NK-92 (cell line): ENCODE results near the gene OLAH.
A peak's percentile ranks its signal among the peaks of the same experiment; 100 is the strongest.

Experiments
- DNase-seq: peaks from one replicate; lab custom pipeline; 2025; ENCODE audit not compliant: unreplicated experiment; lab: John Stamatoyannopoulos, UW

OLAH gene

GRCh38 chr10:15068802-15069201 lies 25.1 kb downstream of the OLAH start:
- DNase-seq: no peak

DNA sequence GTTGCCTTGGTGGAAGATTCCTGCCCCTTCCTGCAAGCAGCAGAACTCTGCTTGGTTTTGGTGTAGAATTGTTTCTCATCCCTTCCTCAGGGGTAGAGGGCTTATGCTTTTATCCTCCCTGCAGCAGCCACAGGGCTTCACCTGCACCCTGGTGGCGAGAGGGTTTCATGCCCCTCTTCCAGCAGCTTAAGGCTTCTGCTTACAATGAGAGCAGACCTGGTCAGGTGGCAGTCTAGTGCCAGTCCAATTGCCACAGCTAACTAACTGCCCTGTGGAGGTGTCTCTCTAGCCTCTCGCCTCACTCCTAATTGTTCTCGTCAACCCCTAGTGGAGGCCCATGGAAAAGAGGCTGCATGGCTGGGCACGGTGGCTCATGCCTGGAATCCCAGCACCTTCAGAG lies 25.5 kb downstream of the OLAH start:
- no peak for DNase-seq

DNA sequence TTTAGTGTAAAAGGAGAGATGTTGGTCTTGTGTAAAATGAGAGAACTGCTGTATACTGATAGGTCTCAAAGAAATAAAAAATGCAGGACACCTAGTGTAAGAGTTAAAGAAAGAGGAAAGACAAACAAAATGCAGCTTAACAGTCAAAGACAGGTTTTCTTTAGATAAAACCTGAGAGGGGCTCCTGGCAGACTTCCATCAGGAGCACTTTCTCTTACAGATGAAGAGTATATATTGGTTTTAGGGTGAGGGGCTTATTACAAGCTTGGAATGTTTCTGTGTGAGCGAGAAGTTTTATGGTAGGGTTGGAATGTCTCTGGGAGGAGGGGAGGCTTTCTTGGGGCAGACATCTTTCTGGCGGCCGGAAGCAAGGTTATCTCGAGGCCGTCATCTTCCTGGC lies 28.6 kb downstream of the OLAH start:
- DNase-seq: no peak

GRCh38 chr10:15075421-15075820 lies 31.7 kb downstream of the OLAH start:
- no peak for DNase-seq

- DNase-seq: no peak
These were observed 40.1 kb downstream of the OLAH start for GRCh38 chr10:15083674-15084501.

DNA sequence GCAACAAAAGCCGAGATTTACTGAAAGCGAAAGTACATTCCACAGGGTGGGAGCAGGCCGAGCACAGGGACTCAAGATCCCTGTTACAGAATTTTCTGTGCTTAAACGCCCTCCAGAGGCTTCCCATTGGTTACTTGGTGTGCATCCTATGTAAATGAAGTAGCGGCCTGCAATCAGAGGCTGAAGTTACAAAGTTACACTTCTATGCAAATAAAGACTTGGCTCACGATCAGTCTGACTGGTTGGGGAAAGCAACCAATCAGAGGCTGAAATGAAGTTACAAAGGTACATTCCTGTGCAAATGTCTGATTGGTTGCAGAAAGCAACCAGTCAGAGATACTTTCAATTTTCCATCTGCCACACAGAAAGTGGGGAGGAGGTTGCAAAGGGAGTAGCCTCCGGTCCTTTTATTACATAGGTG lies 40.8 kb downstream of the OLAH start:
- no peak for DNase-seq

DNA sequence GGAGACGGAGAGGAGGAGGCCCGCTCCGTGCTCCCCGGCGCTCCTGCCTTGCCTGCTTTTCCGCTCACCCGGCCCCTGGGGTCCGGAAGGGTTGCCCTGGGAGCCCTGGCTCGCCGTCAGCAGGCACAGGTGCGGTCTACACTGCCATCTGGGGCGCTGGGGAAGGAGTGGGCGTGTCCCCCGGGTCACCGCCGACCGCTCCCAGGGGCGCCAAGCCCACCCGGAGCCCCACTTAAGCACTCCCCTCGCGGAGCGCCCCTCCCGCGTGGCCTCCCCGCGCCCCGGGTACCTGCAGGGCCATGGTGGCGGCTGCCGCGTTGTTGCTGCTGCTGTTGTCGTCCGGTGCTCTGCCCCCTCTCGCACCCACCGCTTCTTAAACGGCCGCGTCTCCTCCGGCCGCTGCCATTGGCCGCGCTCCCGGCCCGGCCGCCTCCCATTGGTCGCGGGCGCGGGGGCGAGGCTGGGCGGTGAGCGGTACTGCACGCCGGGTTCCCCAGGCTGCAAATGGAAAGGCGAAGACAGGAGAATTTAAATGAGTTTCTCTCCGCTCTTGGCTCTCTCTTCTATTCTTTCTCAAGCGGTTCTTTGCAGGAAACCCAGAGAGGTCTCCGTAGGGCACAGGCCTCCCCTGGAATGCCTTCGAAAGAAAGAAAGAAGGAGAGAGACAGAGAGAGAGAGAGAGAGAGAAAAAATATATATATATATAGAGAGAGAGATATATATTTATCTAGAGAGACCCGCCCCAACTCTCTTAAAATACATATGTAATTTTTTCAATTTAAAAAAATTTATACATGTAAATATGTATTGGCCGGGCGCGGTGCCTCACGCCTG lies 44.9 kb downstream of the OLAH start, which contains the start of gene ACBD7:
Gene ACBD7, minus strand, starts transcription at position 349 of the 834 bp plus-strand sequence. Its CDS starts 48 bp downstream, at position 301.
- no peak for DNase-seq

DNA sequence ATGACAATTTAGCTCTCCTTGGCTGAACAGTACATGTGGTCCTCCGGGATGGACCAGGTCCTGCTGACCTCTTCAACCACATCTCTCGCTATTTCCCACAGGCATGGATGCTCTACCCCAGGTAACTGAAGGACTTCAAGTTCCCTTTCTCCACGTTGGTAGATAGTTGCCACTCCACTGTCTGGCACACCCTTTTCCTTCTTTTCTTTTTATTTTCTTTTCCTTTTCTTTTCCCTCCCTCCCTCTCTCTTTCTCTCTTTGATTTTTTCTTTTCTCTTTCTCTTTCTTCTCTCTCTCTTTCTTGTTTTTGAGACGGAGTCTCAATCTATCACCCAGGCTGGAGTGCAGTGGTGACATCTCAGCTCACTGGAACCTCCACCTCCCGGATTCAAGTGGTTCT lies 47.7 kb downstream of the OLAH start:
- no peak for DNase-seq

- no peak for DNase-seq
These were observed 49.2 kb downstream of the OLAH start for GRCh38 chr10:15092855-15093408.

- no peak for DNase-seq
These were observed 52.9 kb downstream of the OLAH start for GRCh38 chr10:15096661-15097010.

GRCh38 chr10:15097011-15097812 lies 53.5 kb downstream of the OLAH start, which contains the start of gene RPP38:
RPP38 (plus strand) TSS chr10:15097355; CDS start chr10:15103315, 5,960 bp downstream.
- peak; percentile 63 for DNase-seq

DNA sequence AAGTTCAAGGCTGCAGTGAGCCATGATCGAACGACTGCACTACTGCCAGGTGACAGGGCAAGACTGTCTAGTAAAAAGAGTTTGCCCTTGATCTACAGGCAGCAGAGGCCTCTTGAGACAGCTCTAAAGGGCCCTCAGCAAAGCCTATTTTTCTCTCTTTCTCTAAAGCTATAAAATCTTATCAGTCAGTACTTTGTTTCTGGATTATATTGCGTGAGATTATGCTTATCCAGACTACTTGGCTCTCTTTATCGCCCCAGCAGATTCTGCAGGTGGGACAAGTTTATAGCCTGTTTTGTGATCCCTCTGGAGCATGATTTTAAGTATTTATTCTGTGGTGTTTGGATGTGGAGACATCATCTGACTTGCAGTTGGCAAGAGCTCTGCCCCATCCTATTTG lies 56.1 kb downstream of the OLAH start:
- no peak for DNase-seq

DNA sequence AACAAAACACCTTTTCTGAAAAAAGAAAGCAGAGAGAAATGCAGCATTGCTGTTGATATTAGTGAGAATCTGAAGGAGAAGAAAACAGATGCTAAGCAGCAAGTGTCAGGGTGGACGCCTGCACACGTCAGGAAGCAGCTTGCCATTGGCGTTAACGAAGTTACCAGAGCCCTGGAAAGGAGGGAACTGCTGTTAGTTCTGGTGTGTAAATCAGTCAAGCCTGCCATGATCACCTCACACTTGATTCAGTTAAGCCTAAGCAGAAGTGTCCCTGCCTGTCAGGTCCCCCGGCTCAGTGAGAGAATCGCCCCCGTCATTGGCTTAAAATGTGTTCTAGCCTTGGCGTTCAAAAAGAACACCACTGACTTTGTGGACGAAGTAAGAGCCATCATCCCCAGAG lies 59.8 kb downstream of the OLAH start:
- no peak for DNase-seq

DNA sequence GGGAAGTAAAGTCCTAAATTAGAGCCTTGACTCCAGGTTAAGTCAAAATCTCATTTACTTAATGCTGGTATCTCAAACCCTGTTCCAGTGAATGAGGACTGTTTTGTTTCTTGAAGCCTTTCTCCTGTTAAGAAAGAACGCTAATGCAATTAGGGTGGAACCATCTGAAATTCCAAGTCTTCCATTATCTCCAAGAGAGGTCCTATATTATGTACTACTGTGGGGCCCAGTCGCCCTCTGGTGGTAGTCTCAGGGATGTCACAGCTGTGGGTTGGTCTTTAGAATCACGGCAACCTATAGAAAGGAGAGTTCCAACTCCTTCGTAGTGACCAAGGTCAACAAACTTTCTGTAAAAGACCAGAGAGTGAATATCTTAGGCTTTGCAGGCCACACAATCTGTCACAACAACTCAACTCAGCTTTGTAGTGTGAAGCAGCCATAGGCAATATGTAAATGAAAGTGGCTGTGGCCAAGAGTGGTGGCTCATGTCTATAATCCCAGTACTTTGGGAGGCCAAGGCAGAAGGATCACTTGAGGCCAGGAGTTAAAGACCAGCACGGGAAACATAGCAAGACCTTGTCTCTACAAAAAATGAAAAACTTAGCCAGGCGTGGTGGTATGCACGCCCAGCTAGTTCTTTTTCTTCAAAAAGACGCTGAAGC lies 62.7 kb downstream of the OLAH start:
- DNase-seq: no peak

DNA sequence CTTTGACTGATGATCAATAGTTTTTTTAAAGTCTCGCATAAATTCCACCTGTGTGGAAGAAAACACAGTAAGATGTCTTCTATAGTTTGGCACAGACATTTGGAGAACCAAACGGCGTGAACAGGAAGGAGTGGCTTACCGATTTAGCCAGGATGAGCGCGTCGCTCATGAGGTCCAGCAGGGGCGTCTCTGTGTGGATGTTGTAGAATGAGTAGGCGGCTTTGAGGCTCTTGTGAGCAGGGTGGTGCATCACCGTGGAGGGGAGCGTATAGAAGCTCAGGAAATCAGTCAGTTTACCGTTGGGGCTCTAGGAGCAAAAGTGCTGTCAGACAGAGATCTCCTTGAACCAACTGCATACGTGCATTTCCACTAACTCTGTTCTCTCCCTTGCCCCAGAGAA lies 68.9 kb downstream of the OLAH start:
- no peak for DNase-seq

GRCh38 chr10:15113766-15114165 lies 70.0 kb downstream of the OLAH start:
- DNase-seq: no peak

DNA sequence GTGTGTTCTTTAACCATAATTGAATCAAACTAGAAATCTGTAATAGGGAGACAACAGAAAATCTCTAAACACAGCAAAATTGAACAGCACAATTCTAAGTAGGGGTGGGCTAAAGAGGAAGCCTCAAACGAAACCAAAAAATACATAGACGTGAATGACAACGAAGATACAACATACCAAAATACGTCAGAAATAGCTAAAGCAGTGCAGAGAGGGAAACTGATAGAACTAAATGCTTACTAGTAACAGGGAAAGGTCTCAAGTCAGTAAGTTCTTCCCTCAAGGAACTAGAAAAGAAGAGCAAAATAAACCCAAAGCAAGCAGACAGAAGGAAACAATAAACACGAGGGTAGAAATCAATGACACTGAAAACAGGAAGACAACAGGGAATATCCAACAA lies 72.5 kb downstream of the OLAH start:
- DNase-seq: no peak

DNA sequence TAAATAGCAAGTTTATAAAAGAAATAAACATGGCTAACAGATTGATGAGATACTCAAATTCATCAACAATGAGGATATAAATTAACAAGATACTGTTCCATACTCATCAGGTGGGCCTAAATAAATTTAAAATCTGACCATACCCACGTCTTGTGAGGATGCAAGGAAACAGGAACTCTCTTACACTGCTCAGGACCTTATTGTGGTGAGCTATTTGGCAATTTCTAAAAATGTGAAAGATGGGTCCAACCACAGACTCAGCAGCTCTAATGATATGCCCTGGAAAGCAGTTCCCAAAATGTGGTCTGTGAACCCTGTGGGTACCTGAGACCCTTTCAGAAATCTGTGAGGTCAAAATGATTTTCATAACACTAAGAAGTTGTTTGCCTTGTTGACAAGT lies 74.9 kb downstream of the OLAH start:
- DNase-seq: no peak

GRCh38 chr10:15120523-15120922 lies 76.8 kb downstream of the OLAH start:
- no peak for DNase-seq

GRCh38 chr10:15121707-15122106 lies 78.0 kb downstream of the OLAH start:
- DNase-seq: no peak
